Fibroblast of skin of right biceps (primary cell): Measurements from ENCODE around the gene MROH2A.

ENCODE experiments used
- DNase-seq: peaks from one replicate; pipeline ENCODE4 v3.0.0-alpha.2; 2013

Gene MROH2A

DNA sequence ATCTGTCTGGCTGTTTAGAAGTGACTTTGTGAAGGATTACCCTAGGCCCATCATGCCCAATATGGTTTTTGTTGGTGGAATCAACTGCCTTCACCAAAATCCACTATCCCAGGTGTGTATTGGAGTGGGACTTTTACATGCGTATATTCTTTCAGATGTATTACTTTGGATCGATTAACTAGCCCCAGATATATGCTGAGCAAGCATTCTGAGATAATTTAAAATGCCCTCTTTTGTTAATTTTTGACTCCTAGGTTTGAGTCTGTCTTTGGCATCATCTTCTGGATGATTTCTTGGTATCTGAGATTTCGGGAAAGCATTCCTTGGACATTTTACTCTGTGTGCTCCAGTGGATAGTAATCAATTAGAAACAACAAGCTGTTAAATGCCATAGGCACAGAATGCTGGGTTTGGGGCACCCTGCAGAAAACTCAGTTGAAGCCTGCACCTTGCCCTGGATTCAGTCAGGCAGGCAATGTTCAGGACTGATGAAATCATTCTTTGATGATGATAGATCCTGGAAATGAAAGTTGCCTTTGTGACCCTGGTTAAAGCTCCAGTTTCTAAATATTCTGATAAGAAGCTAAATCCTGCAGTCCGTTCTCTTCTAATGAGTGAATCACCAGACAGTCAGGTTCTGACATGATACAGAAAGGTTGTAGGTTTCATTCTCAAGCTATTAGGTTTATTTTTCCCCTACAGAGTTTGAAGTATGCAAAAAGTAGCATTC is 16.9 kb upstream of the MROH2A start:
- DNase-seq: no peak

- peak; percentile 11 for DNase-seq
Observed at GRCh38 chr2:233764264-233764663, 13.9 kb upstream of the MROH2A start.

DNA sequence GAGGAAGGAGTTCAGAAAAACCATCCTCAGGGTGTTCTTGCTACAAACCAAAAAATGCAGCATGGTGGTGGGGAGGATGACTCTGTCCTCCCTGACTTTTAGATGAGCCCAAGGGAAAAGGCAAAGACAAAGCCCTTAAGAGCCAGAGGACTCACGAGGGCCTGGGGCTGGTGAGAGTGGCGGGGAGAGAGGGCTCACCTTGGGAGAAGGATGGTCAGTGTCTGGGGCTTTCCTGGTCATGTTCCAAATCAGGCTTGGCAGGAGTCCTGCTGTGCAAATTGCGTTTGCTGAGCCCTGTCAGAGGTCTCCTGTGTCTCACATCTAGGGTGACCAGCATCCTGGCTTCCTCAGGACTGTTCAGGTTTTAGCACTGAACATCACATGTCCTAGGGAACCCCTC is 13.4 kb upstream of the MROH2A start:
- no peak for DNase-seq

GRCh38 chr2:233766416-233766815 is 11.7 kb upstream of the MROH2A start:
- no peak for DNase-seq

DNA sequence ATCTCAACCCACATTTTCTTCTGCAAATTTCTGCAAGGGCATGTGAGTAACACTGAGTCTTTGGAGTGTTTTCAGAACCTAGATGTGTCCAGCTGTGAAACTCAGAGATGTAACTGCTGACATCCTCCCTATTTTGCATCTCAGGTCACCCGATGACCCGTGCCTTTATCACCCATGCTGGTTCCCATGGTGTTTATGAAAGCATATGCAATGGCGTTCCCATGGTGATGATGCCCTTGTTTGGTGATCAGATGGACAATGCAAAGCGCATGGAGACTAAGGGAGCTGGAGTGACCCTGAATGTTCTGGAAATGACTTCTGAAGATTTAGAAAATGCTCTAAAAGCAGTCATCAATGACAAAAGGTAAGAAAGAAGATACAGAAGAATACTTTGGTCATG is 10.1 kb upstream of the MROH2A start:
- no peak for DNase-seq

DNA sequence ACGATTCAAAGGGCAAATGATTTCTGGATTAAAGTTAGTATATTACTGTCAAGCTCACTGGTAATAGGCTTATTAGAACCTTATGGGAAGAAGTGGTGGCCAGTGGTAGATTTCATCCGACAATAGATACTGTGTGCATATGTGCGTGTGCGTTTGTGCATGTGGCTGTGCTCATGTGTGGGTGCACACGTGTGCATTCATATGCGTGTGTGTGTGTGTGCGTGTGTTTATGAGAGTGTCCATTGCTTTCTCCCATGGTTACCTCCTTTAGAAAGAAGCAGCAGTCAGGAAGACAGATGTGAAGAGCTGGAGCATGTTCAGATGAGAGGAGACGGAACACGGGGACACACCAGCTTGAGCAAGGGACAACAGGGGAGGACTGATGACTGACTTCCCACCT is 8.9 kb upstream of the MROH2A start:
- no peak for DNase-seq

GRCh38 chr2:233772153-233772552 is 6.0 kb upstream of the MROH2A start:
- no peak for DNase-seq

GRCh38 chr2:233772583-233772982 is 5.5 kb upstream of the MROH2A start:
- no peak for DNase-seq

DNA sequence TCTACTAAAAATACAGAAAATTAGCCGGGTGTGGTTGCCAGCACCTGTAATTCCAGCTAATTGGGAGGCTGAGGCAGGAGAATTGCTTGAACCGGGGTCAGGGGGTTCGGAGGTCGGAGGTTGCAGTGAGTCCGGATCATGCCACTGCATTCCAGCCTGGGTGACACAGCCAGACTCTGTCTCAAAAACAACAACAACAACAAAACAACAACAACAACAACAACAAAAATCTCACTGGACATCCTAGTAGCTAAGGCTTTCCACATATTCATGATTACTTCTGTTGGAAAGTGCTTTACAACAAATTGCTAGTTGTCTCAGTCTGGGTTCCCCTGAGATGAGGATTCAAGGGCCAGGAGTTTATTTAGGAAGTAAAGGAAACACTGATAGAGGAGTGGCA is 4.3 kb upstream of the MROH2A start:
- DNase-seq: no peak

- DNase-seq: no peak
Observed at GRCh38 chr2:233775414-233775813, 2.7 kb upstream of the MROH2A start.

GRCh38 chr2:233779722-233780121 is 1.6 kb downstream of the MROH2A start:
- DNase-seq: no peak

DNA sequence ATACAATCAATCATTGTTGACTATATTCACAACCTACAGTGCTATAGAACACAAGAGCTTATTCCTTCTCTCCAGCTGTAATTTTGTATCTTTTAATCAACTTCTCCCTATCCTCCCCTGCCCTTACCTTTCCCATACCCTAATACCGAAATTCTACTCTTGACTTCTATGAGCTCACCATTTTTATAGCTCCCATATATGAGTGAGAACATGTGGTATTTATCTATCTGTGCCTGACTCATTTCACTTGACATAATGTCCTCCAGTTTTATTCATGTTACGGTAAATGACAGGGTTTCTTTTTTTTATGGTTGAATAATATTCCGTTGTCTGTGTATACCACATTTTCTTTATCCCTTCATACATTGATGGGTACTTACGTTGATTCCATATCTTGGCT is 2.6 kb downstream of the MROH2A start:
- DNase-seq: no peak

GRCh38 chr2:233789554-233789953 is 11.4 kb downstream of the MROH2A start:
- no peak for DNase-seq

GRCh38 chr2:233791151-233791882 is 13.2 kb downstream of the MROH2A start:
- no peak for DNase-seq

DNA sequence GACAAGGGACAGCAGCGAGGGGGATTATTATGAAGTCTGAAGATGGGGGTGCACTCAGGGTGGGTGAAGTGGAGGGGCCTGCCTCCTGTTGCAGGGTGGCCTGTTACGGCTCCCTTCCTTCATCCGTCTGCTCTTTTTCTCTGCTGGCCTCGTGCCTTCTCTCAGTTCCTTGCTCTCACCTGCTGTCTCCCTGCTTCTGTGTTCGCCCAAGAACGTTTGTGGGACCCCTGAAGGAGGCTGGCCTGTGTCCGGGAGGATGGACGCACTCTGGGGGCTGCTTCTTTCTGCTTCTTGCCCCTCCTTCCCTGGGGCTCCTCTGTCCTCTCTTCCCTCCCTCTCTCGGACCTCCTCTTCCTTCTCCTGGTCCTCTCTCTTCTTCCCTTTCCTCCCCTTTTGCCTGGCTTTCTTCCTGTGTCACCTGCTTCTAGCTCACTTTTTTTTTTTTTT is 13.8 kb downstream of the MROH2A start:
- no peak for DNase-seq

DNA sequence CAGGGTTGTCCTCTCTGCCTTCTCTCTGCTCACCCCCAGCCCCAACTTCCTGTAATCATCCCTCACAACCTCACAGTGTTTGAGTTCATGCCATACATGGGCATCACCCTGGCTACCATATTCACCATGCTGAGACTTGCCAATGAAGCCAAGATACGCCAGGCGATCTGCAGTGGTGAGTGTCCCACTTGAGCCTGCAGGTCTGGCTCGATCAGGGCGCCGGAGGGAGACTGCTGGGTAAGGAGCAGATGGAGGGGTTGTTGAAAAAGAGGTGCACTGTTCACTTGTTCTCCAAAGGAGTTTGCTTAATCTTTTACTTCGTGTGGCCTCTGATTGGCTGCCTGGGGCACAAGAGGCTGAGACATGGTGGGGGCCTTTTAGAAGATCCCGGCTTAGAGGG is 14.6 kb downstream of the MROH2A start:
- no peak for DNase-seq

DNA sequence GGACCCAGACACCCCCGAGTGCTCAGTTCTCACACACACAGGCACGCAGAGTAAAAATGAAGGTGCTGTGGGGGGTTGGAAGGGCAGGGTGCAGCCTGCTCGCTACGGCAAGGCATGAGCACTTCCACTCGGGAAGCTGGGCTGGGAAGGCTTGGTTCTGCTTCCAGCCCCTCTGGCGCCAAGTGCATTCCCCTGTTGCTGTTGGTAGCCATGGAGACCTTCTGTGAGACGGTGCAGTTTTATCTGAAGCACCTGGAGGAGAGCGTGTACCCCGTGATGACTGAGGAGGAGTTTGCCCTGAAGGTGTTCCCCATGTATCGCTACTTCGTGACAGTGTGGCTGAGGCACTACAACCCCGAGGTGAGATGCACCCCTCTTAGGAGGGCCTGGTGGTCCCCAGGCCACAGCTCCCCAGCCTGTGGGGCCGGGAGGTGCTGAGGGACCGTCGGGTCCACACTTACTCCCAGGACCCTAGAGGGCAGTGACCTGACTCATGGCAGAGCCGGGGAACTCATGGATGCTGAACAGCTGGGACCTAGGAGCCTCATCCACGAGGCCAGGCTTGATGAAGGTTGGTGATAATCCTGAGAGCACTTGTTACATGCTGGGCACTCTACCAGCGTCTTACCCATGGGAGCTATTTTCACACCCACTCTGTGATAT is 15.5 kb downstream of the MROH2A start:
- no peak for DNase-seq

DNA sequence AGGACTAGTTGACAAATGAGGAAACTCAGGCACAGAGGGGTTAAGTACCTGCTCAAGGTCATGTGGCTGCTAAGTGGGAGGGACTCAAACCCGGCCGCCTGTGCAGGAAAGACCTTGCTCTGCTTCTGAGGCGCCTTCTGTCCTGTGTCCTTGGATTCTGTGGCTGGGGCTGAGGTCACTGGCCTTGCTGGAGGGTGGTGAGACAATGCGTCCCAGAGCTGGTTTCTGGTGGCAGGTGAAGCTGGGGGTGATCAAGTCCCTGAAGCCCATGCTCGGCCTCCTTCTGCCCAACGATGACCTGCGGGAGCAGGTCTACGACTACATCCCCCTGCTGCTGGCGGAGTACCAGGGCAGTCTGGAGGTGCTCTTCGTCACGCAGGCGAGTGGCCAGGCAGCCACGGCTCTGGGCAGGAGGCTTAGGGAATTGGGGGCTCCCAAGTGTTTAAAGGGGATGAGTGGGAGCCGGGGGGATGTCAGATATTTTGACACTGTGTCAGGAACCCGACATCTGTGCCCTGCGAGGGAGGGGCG is 16.1 kb downstream of the MROH2A start:
- DNase-seq: no peak

- DNase-seq: no peak
Observed at GRCh38 chr2:233795735-233796171, 17.6 kb downstream of the MROH2A start.

DNA sequence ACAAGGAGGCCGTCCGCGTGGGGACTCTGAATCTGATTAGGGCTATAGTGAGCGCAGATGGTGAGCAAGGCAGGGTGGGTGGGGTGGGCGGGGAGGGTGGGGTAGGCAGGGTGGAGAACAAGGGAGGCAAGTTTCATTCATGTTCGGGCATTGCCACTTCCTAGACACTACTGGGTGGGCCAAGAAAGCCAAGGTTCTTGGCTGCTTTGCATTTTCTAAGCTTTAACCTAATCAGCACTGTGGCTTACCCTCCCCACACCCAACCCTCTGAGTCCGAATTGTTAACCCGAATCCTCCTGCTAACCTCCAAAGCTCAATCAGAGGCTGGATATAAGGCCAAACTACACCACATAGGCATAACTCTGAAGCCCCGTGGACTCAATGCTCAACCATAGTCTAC is 18.1 kb downstream of the MROH2A start:
- no peak for DNase-seq

- DNase-seq: no peak
Observed at GRCh38 chr2:233798335-233799086, 20.4 kb downstream of the MROH2A start.

- DNase-seq: no peak
Observed at GRCh38 chr2:233799087-233799665, 21.0 kb downstream of the MROH2A start.

GRCh38 chr2:233799716-233800115 is 21.6 kb downstream of the MROH2A start:
- DNase-seq: no peak
